ENCODE data around the gene ANG. TPM values are rescaled to one million over a fixed set of nuclear protein-coding genes. Genes with fewer than 3 reads are reported as not detected.

ANG gene
- total and polyA plus RNA-seq, 2 donors (not counting 1 experiment from before 2014, with no cell fraction given) = 6.4 to 7.3 TPM

DNA sequence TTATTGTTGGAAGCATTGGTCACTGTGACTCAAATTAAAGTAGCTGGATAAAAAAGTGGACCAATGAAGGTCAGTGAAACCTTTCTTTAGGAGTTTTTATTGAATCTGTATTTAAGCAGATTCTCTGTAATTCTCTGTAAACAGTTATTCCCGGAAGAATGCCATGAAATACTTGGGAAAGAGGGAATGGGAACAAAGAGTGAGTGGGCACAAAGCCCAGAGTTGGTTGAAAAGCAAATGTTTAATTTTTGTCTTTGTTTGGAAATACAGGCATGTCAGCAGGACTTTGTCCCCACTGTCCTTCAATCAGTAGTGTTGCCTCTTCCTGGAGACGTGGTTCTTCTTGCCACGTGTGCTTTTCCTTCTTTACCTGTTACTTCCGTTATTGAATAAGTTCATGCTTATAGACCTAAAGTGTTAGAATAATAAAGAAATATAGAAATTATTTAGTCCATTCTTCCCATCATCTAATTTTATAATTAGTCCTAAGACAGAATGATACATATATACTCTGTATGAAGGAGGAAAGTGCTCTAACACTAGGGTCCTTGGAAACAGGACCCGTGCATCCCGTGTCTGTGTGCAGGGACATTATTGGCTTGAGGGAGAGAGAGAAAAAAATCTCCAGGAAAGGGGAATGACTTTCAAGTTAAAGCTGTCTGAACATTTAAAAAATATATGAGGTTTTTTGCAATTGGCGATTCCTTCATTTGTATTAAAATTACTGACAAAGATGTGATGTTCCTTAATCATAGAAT lies 2.0 kb upstream of the ANG start:
- no peak overlapping the region for H3K27ac ChIP-seq (ENCODE audit: insufficient read depth, low read length)
- H3K27me3 ChIP-seq (ENCODE audit: control insufficient read depth, insufficient read depth, low read length) = no peaks in the 10 kb centered on the region
- H4K20me1 ChIP-seq (ENCODE audit: control insufficient read depth, extremely low read depth, insufficient read depth, low read length) = no peaks in the 10 kb centered on the region
- no peak overlapping the region for H3K4me2 ChIP-seq (ENCODE audit: extremely low read depth, insufficient read depth, low read length)
- no peak overlapping the region for H2AFZ ChIP-seq (ENCODE audit: low read length)
- peak in 1 of 2 donors; percentile 4 for DNase-seq (ENCODE audit: low read depth in 2 of 2)
- peak overlapping the region in 1 of 4 experiments; percentile 1 for H3K4me3 ChIP-seq (replicated peaks in 1 of 4; ENCODE audit: control extremely low read depth in 1 of 4, insufficient read depth in 1 of 4, low read depth in 3 of 4, low read length in 4 of 4)
- H3K9me3 ChIP-seq (ENCODE audit: control insufficient read depth, insufficient read depth, low read depth, low read length) = no peaks in the 10 kb centered on the region
- H3K9ac ChIP-seq (ENCODE audit: insufficient read depth, low read length) = no peak overlapping the region
- no peaks in the 10 kb centered on the region for H3K79me2 ChIP-seq (ENCODE audit: control insufficient read depth, insufficient read depth, low read length)
- no peak for TF ChIP-seq EZH2 (IDR thresholded peaks at IDR 0.05; ENCODE audit: low read length, missing control alignments)
- TF ChIP-seq, protein P1, sequence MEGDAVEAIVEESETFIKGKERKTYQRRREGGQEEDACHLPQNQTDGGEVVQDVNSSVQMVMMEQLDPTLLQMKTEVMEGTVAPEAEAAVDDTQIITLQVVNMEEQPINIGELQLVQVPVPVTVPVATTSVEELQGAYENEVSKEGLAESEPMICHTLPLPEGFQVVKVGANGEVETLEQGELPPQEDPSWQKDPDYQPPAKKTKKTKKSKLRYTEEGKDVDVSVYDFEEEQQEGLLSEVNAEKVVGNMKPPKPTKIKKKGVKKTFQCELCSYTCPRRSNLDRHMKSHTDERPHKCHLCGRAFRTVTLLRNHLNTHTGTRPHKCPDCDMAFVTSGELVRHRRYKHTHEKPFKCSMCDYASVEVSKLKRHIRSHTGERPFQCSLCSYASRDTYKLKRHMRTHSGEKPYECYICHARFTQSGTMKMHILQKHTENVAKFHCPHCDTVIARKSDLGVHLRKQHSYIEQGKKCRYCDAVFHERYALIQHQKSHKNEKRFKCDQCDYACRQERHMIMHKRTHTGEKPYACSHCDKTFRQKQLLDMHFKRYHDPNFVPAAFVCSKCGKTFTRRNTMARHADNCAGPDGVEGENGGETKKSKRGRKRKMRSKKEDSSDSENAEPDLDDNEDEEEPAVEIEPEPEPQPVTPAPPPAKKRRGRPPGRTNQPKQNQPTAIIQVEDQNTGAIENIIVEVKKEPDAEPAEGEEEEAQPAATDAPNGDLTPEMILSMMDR (conservative IDR thresholded peaks at IDR 0.05 in 1 of 2, IDR thresholded peaks at IDR 0.05 in 1 of 2; ENCODE audit: low read depth in 1 of 2, low read length in 2 of 2) = no peak
- H3K36me3 ChIP-seq (ENCODE audit: control insufficient read depth, insufficient read depth, low read length) = no peaks in the 10 kb centered on the region
- H3K4me1 ChIP-seq (ENCODE audit: control insufficient read depth, extremely low read depth, insufficient read depth, low read length) = no peaks in the 10 kb centered on the region

- H3K36me3 ChIP-seq (ENCODE audit: control insufficient read depth, insufficient read depth, low read length) = no peaks in the 10 kb centered on the region
- H3K9ac ChIP-seq (ENCODE audit: insufficient read depth, low read length) = no peak overlapping the region
- H3K27ac ChIP-seq (ENCODE audit: insufficient read depth, low read length) = no peak overlapping the region
- no peaks in the 10 kb centered on the region for H3K79me2 ChIP-seq (ENCODE audit: control insufficient read depth, insufficient read depth, low read length)
- TF ChIP-seq EZH2 (IDR thresholded peaks at IDR 0.05; ENCODE audit: low read length, missing control alignments) = no peak
- TF ChIP-seq, protein P1 (conservative IDR thresholded peaks at IDR 0.05 in 1 of 2, IDR thresholded peaks at IDR 0.05 in 1 of 2; ENCODE audit: low read depth in 1 of 2, low read length in 2 of 2) = no peak
- no peak overlapping the region for H2AFZ ChIP-seq (ENCODE audit: low read length)
- DNase-seq (ENCODE audit: low read depth in 2 of 2) = no peak
- no peak overlapping the region for H3K4me2 ChIP-seq (ENCODE audit: extremely low read depth, insufficient read depth, low read length)
- H4K20me1 ChIP-seq (ENCODE audit: control insufficient read depth, extremely low read depth, insufficient read depth, low read length) = no peaks in the 10 kb centered on the region
- H3K4me3 ChIP-seq (replicated peaks in 1 of 4; ENCODE audit: control extremely low read depth in 1 of 4, insufficient read depth in 1 of 4, low read depth in 3 of 4, low read length in 4 of 4) = no peak overlapping the region
- H3K9me3 ChIP-seq (ENCODE audit: control insufficient read depth, insufficient read depth, low read depth, low read length) = no peaks in the 10 kb centered on the region
- H3K4me1 ChIP-seq (ENCODE audit: control insufficient read depth, extremely low read depth, insufficient read depth, low read length) = no peaks in the 10 kb centered on the region
- H3K27me3 ChIP-seq (ENCODE audit: control insufficient read depth, insufficient read depth, low read length) = no peaks in the 10 kb centered on the region
Observed at GRCh38 chr14:20687362-20688166, 1.0 kb upstream of the ANG start.

- no peak overlapping the region for H3K4me2 ChIP-seq (ENCODE audit: extremely low read depth, insufficient read depth, low read length)
- DNase-seq (ENCODE audit: low read depth in 2 of 2) = peak; percentile 58 to 76
- no peaks in the 10 kb centered on the region for H3K4me1 ChIP-seq (ENCODE audit: control insufficient read depth, extremely low read depth, insufficient read depth, low read length)
- H3K27ac ChIP-seq (ENCODE audit: insufficient read depth, low read length) = no peak overlapping the region
- no peak overlapping the region for H3K4me3 ChIP-seq (replicated peaks in 1 of 4; ENCODE audit: control extremely low read depth in 1 of 4, insufficient read depth in 1 of 4, low read depth in 3 of 4, low read length in 4 of 4)
- no peaks in the 10 kb centered on the region for H3K79me2 ChIP-seq (ENCODE audit: control insufficient read depth, insufficient read depth, low read length)
- TF ChIP-seq, protein P1 (conservative IDR thresholded peaks at IDR 0.05 in 1 of 2, IDR thresholded peaks at IDR 0.05 in 1 of 2; ENCODE audit: low read depth in 1 of 2, low read length in 2 of 2) = peak; percentile 86 to 92
- no peak for TF ChIP-seq EZH2 (IDR thresholded peaks at IDR 0.05; ENCODE audit: low read length, missing control alignments)
- H3K9me3 ChIP-seq (ENCODE audit: control insufficient read depth, insufficient read depth, low read depth, low read length) = no peaks in the 10 kb centered on the region
- no peak overlapping the region for H2AFZ ChIP-seq (ENCODE audit: low read length)
- H3K9ac ChIP-seq (ENCODE audit: insufficient read depth, low read length) = no peak overlapping the region
- no peaks in the 10 kb centered on the region for H4K20me1 ChIP-seq (ENCODE audit: control insufficient read depth, extremely low read depth, insufficient read depth, low read length)
- no peaks in the 10 kb centered on the region for H3K27me3 ChIP-seq (ENCODE audit: control insufficient read depth, insufficient read depth, low read length)
- no peaks in the 10 kb centered on the region for H3K36me3 ChIP-seq (ENCODE audit: control insufficient read depth, insufficient read depth, low read length)
Observed at GRCh38 chr14:20690848-20691640, 2.5 kb downstream of the ANG start.

All from fibroblast of lung (primary cell).